Keratinocyte (primary cell): Measurements from ENCODE around the gene CIRBP. TPM values are rescaled to one million over a fixed set of nuclear protein-coding genes. Genes with fewer than 3 reads are reported as not detected.

Source experiments
- DNase-seq: peaks from one replicate; pipeline ENCODE4 v3.0.0-alpha.2; 2011; ENCODE audit warnings: low read depth, missing footprints, low spot score
- FAIRE-seq: peaks from 2 replicates; lab custom pipeline; 2011; peaks lifted over from hg19 to GRCh38; lab: Jason Lieb, UNC
- H2AFZ ChIP-seq: 2 replicates; pipeline ENCODE4 v1.6.0; 2012; ENCODE audit warnings: low read length, control low read depth, inconsistent platforms; ENCODE audit not compliant: control insufficient read depth
- H3K27ac ChIP-seq: 2 replicates; pipeline ENCODE4 v1.5.1; 2011; ENCODE audit warnings: low read length; ENCODE audit not compliant: control insufficient read depth, insufficient read depth
- H3K27me3 ChIP-seq: 3 replicates; pipeline ENCODE4 v1.6.0; 2011; ENCODE audit warnings: low read length; ENCODE audit not compliant: control insufficient read depth, insufficient read depth; ENCODE audit errors: extremely low read depth
- H3K36me3 ChIP-seq, 2 experiments: 2 replicates in 1 of 2; 3 replicates in 1 of 2; pipeline ENCODE4 v1.5.1; 2011; ENCODE audit warnings: low read length in 2 of 2, mild to moderate bottlenecking in 1 of 2; ENCODE audit not compliant: control insufficient read depth in 2 of 2, insufficient read depth in 2 of 2; ENCODE audit errors: extremely low read depth in 1 of 2
- H3K4me1 ChIP-seq: 3 replicates; pipeline ENCODE4 v1.5.1; 2011; ENCODE audit warnings: low read length; ENCODE audit not compliant: control insufficient read depth, insufficient read depth; ENCODE audit errors: extremely low read depth
- H3K4me2 ChIP-seq: 3 replicates; pipeline ENCODE4 v1.6.0; 2011; ENCODE audit warnings: low read depth, low read length; ENCODE audit not compliant: control insufficient read depth, insufficient read depth; ENCODE audit errors: extremely low read depth
- H3K4me3 ChIP-seq, 3 experiments: fragments of 200-600 bp in 1 of 3; sonication (generic) in 1 of 3; 2 replicates in 2 of 3; 3 replicates in 1 of 3; pipeline ENCODE4 v1.5.1; 2011 to 2016; ENCODE audit warnings: low read length in 3 of 3, mild to moderate bottlenecking in 3 of 3, control low read depth in 2 of 3, inconsistent platforms in 1 of 3, low read depth in 1 of 3, mixed read lengths in 1 of 3, mixed run types in 1 of 3, moderate library complexity in 1 of 3; ENCODE audit not compliant: control insufficient read depth in 2 of 3, insufficient read depth in 2 of 3; ENCODE audit errors: extremely low read depth in 1 of 3
- H3K79me2 ChIP-seq: 2 replicates; pipeline ENCODE4 v1.6.0; 2012; ENCODE audit warnings: low read length; ENCODE audit not compliant: control insufficient read depth, insufficient read depth
- H3K9ac ChIP-seq: 3 replicates; pipeline ENCODE4 v1.6.0; 2011; ENCODE audit warnings: low read length; ENCODE audit not compliant: control insufficient read depth, insufficient read depth; ENCODE audit errors: extremely low read depth
- H3K9me1 ChIP-seq: 3 replicates; pipeline ENCODE4 v1.6.0; 2011; ENCODE audit warnings: low read length; ENCODE audit not compliant: control insufficient read depth, insufficient read depth; ENCODE audit errors: extremely low read depth
- H3K9me3 ChIP-seq: 2 replicates; pipeline ENCODE4 v1.5.1; 2012; ENCODE audit warnings: low read depth, low read length; ENCODE audit not compliant: control insufficient read depth
- H4K20me1 ChIP-seq: 3 replicates; pipeline ENCODE4 v1.6.0; 2011; ENCODE audit warnings: low read length; ENCODE audit not compliant: control insufficient read depth, insufficient read depth; ENCODE audit errors: extremely low read depth
- CTCF ChIP-seq, 3 experiments: IDR thresholded peaks in 1 of 3; conservative IDR thresholded peaks in 1 of 3; optimal IDR thresholded peaks in 1 of 3; 2 replicates in 2 of 3; 3 replicates in 1 of 3; pipeline versions ENCODE3 to v1.5.1; 2011; ENCODE audit warnings: low read length in 3 of 3, mild to moderate bottlenecking in 3 of 3, moderate library complexity in 2 of 3, control low read depth in 1 of 3, inconsistent platforms in 1 of 3; ENCODE audit not compliant: insufficient read depth in 2 of 3; ENCODE audit errors: extremely low read depth in 1 of 3
- EZH2 ChIP-seq: IDR thresholded peaks from one replicate; pipeline ENCODE4 v1.6.1; 2012; ENCODE audit warnings: inconsistent platforms, mild to moderate bottlenecking, low read length, moderate library complexity
- dilution Hi-C: fragments of 300-500 bp; cut with MboI; formaldehyde crosslinking; loops from one replicate; pipeline ENCODE4 v1.7.0; 2020; ENCODE audit warnings: low sequenced_read_pairs; ENCODE audit not compliant: extremely low pct_ligation_motif_present
- polyA plus RNA-seq, 5 experiments: library from polyadenylated mRNA; depleted of rRNA in 3 of 5; stranded (reverse) in 3 of 5; stranded (forward) in 1 of 5; unstranded in 1 of 5; fragments of >200 nt; gene quantifications; 1 replicate in 1 of 5; 2 replicates in 3 of 5; 3 replicates in 1 of 5; pipeline versions ENCODE4 v1.2.1 to v1.2.3, GENCODE V29; 2011 to 2012; ENCODE audit warnings: missing spikeins in 2 of 5, low read depth in 1 of 5, low replicate concordance in 1 of 5

CIRBP gene
- polyA plus RNA-seq, 1 donor (not counting 4 experiments of a cell fraction or from before 2014, with no cell fraction given), result 113 TPM

GRCh38 chr19:1290196-1290702, 21.1 kb downstream of the CIRBP start:
- no peak for DNase-seq
- H3K27me3 ChIP-seq, result peaks cover 91% of the 10 kb centered on the region

GRCh38 chr19:1290703-1291651, 21.8 kb downstream of the CIRBP start:
- Histone ChIP-seq H4K20me1 (no peaks in the 10 kb centered on the region), H3K9me1 (no peaks in the 10 kb centered on the region), H3K4me3 (no peak overlapping the region), H3K4me1 (no peaks in the 10 kb centered on the region), H3K79me2 (no peaks in the 10 kb centered on the region), H3K27ac (no peak overlapping the region), H3K36me3 (no peaks in the 10 kb centered on the region), H3K27me3 (peaks cover 93% of the 10 kb centered on the region), H3K9me3 (no peaks in the 10 kb centered on the region), H3K9ac (no peak overlapping the region), H3K4me2 (no peak overlapping the region), H2AFZ (no peak overlapping the region)
- no peak for DNase-seq
- no peak for FAIRE-seq
- dilution Hi-C loops, result no loop called here
- TF ChIP-seq EZH2 (no peak), CTCF (optimal IDR thresholded peaks at IDR 0.05 in 1 of 3, IDR thresholded peaks at IDR 0.05 in 1 of 3, conservative IDR thresholded peaks at IDR 0.05 in 1 of 3; ENCODE audit: extremely low read depth in 1 of 3, insufficient read depth in 2 of 3, low read length in 3 of 3) (no peak)

More at GRCh38 chr19:1290196-1290702, 21.1 kb downstream of the CIRBP start:
- no peaks in the 10 kb centered on the region for H3K4me1 ChIP-seq
- dilution Hi-C loops, result no loop called here
- H3K4me2 ChIP-seq, result no peak overlapping the region
- no peaks in the 10 kb centered on the region for H4K20me1 ChIP-seq
- H3K36me3 ChIP-seq, result no peaks in the 10 kb centered on the region
- H3K9ac ChIP-seq, result no peak overlapping the region
- H3K27ac ChIP-seq, result no peak overlapping the region
- H3K9me1 ChIP-seq, result no peaks in the 10 kb centered on the region
- H3K4me3 ChIP-seq, result no peak overlapping the region
- no peak for FAIRE-seq
- no peak overlapping the region for H2AFZ ChIP-seq
- TF ChIP-seq EZH2, result no peak
- no peaks in the 10 kb centered on the region for H3K79me2 ChIP-seq
- no peaks in the 10 kb centered on the region for H3K9me3 ChIP-seq
